Pancreas (tissue), 10 donors: ENCODE results near the gene ACAP3. TPM values are rescaled to one million over a fixed set of nuclear protein-coding genes. Genes with fewer than 3 reads are reported as not detected.

Experiments used
- ATAC-seq, 4 donors: fragments of 200-7000 bp; cut with Tn5 transposase; one replicate each; pipeline versions ENCODE4 v1.8.0 to v1.9.1; 2020; ENCODE audit warnings: mild to moderate bottlenecking in 4 of 4, moderate library complexity in 4 of 4
- DNase-seq, 6 donors: peaks; one replicate each; pipeline ENCODE4 v3.0.0-alpha.2; 2020
- FAIRE-seq: peaks from 2 replicates; lab custom pipeline; 2012; peaks lifted over from hg19 to GRCh38; lab: Jason Lieb, UNC
- H3K27ac ChIP-seq, 4 donors: fragments of 200-600 bp; sonication (generic); 1 replicate in 3 of 4; 2 replicates in 1 of 4; pipeline versions ENCODE4 v1.5.0 to v1.8.0; 2020
- H3K27me3 ChIP-seq, 4 donors: fragments of 200-600 bp; one replicate each; pipeline ENCODE4 v1.8.0; 2021
- H3K36me3 ChIP-seq, 3 donors: fragments of 200-600 bp; sonication (generic) in 1 of 3; one replicate each; pipeline versions ENCODE4 v1.5.0 to v1.8.0; 2020 to 2021
- H3K4me1 ChIP-seq, 3 donors: fragments of 200-600 bp; one replicate each; pipeline ENCODE4 v1.8.0; 2021
- H3K4me3 ChIP-seq, 4 donors: fragments of 200-600 bp; sonication (generic) in 2 of 4; one replicate each; pipeline versions ENCODE4 v1.5.0 to v1.8.0; 2020 to 2021
- H3K9me3 ChIP-seq, 4 donors: fragments of 200-600 bp; one replicate each; pipeline ENCODE4 v1.8.0; 2021
- CTCF ChIP-seq, 4 donors: fragments of 200-600 bp; sonication (generic) in 3 of 4; IDR thresholded peaks; one replicate each; pipeline versions ENCODE4 v1.5.0 to v1.8.0; 2021; ENCODE audit warnings: antibody characterized with exemption in 4 of 4
- WGBS, 2 donors: extraction: QIAGEN DNeasy Blood & Tissue Kit; methylation state at CpG; one replicate each; pipeline ENCODE4 v1.1.7; 2013; 5-methylcytosine and 5-hydroxymethylcytosine counted together
- intact Hi-C, 3 donors: fragments of 100-400 bp; cut with DNase I; formaldehyde crosslinking; loops; one replicate each; pipeline versions ENCODE4 v1.11.1 to v1.14.2; 2022
- polyA plus RNA-seq, 2 donors: library from polyadenylated mRNA; stranded (reverse); fragments of 200-250 nt; gene quantifications; one replicate each; pipeline ENCODE4 v1.2.3, GENCODE V29; 2013
- total RNA-seq, 6 donors: library from RNA; stranded (reverse); fragmentation: NEBNext Ultra II Directional in 4 of 6; extraction: Animal tissue kit (Norgen Biotek cat#: 25700) in 4 of 6; gene quantifications; one replicate each; pipeline versions ENCODE4 v1.2.1 to v1.2.4, GENCODE V29; 2021 to 2023
- donor health status: healthy with polysubstance abuse.
- donor health status: DM: no; HTN: no; CAD: no; lungs with moderate emphysema.
- donor health status: DM: no; HTN: no; CAD: no.
- donor health status: control.
- donor health status: control.
- donor health status: Bipolar disorder and iron deficiency.
- donor health status: DM: yes; HTN: yes; CAD: no.
- donor health status: DM: no; HTN: no; CAD: no.
- donor health status: DM: no; HTN: no; CAD: no.
- donor health status: DM: yes; HTN: yes; CAD: no.

Gene ACAP3
- total and polyA plus RNA-seq, 8 donors: 15.2 to 133 (median 21.4) TPM

DNA sequence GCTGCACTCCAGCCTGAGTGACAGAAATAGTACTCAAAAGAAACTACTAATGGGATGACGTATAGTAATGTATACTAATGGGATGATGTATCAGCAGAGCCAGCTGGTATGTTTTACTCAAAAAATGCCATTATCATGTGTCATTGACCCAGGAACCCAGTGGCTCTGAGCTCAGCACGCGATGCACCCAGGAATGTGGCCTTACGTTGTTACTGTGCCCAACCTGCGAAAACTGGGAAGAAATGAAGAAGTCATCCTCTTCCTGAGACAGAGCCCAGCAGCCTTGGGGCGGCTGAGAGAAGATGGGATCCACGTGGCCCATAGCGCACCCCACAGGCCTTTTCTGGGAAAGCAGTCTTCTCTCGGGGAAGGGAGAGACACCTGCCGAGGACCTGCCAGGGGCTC is 42.9 kb downstream of the ACAP3 start:
- Histone ChIP-seq H3K36me3 (peaks cover 0 to 30% (median 13%) of the 10 kb centered on the region in 3 donors), H3K9me3 (no peaks in the 10 kb centered on the region), H3K4me3 (no peak overlapping the region), H3K4me1 (no peaks in the 10 kb centered on the region), H3K27ac (no peak overlapping the region), H3K27me3 (no peaks in the 10 kb centered on the region)
- ATAC-seq (no peak), DNase-seq (no peak), FAIRE-seq (no peak)
- 85 to 89% methylated on average over 10 of the region's 10 CpGs for WGBS, 2 donors
- intact Hi-C loops: no loop called here
- TF ChIP-seq CTCF (IDR thresholded peaks at IDR 0.05): no peak

- ATAC-seq (no peak), FAIRE-seq (no peak), DNase-seq (no peak)
- Histone ChIP-seq H3K27me3 (no peaks in the 10 kb centered on the region), H3K27ac (no peak overlapping the region), H3K36me3 (peaks cover 0 to 30% (median 13%) of the 10 kb centered on the region in 3 donors), H3K4me3 (no peak overlapping the region), H3K4me1 (no peaks in the 10 kb centered on the region), H3K9me3 (no peaks in the 10 kb centered on the region)
- WGBS, 2 donors: 86 to 92% methylated on average over 9 of the region's 9 CpGs
- intact Hi-C loops: no loop called here
- TF ChIP-seq CTCF (IDR thresholded peaks at IDR 0.05): no peak
Measured at GRCh38 chr1:1264026-1264425, 43.7 kb downstream of the ACAP3 start.

DNA sequence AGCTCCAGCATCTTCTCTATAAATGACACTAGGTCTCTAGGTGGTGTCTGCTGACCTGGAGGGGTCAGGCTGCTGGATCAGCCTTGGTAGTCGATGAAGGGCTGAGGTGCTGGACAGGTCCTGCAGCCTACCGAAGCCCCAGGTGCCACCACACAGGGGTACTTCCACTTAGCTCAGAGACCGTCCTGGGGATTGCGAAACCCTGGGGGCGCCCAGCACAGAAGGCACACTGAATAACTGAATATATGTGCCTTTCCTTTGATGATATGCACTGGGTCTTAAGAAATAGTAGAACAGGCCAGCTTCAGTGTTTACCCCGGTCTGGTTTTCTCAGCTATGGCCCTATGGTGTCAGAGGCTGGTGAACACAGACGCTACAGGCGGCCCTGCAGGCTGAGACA is 45.0 kb downstream of the ACAP3 start:
- no peak for TF ChIP-seq CTCF (IDR thresholded peaks at IDR 0.05)
- Histone ChIP-seq H3K4me1 (no peaks in the 10 kb centered on the region), H3K4me3 (no peak overlapping the region), H3K36me3 (peaks cover 0 to 30% (median 13%) of the 10 kb centered on the region in 3 donors), H3K27ac (no peak overlapping the region), H3K27me3 (no peaks in the 10 kb centered on the region), H3K9me3 (no peaks in the 10 kb centered on the region)
- 89 to 93% methylated on average over 8 of the region's 8 CpGs for WGBS, 2 donors
- DNase-seq: no peak
- no peak for ATAC-seq
- intact Hi-C loops: no loop called here
- FAIRE-seq: no peak

- no peak overlapping the region for H3K4me3 ChIP-seq
- intact Hi-C loops: no loop called here
- no peak overlapping the region for H3K27ac ChIP-seq
- ATAC-seq (no peak), FAIRE-seq (no peak), DNase-seq (no peak)
- H3K4me1 ChIP-seq: no peaks in the 10 kb centered on the region
- no peak for TF ChIP-seq CTCF (IDR thresholded peaks at IDR 0.05)
- no peaks in the 10 kb centered on the region for H3K27me3 ChIP-seq
- WGBS, 2 donors: 95 to 96% methylated on average over 16 to 17 of the region's 17 CpGs
- H3K9me3 ChIP-seq: no peaks in the 10 kb centered on the region
- H3K36me3 ChIP-seq: peaks cover 0 to 25% (median 13%) of the 10 kb centered on the region in 3 donors
Measured at GRCh38 chr1:1262071-1262470, 45.7 kb downstream of the ACAP3 start.

DNA sequence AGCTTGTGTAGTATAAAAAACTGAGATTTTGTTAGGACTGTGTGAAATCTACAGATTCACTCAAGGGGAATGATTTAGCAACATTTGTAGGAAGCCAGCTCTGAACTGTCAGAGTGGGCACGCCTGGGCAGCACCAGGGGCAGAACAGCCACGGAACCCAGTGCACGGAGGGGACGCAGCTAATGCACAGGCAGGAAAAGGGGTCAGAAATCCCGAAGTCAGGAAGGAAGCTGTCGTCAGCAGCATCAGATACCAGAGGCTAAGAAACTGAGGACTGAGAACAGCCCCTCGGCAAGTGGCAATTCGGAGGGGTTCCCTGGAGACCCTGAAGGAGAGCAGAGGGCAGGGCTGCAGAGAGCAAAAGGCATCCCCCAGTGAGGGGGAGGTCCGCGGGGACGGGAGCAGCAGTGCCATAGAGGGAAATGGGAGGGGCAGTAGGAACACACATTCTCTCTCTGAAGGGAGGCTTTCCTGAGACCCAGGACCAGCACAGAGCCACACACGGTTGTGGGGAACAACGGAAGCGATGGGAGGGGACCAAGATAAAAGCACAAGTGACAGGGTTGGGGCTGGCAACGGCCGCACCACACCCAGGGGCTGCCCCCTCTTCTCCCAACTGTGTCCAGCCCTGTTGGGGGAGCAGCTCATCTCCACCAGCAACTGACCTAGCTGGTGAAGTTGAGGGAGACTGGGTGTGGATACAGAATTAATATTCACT is 46.7 kb downstream of the ACAP3 start:
- intact Hi-C loops: no loop called here
- 83 to 85% methylated on average over 16 of the region's 16 CpGs for WGBS, 2 donors
- no peak for TF ChIP-seq CTCF (IDR thresholded peaks at IDR 0.05)
- H3K27me3 ChIP-seq: no peaks in the 10 kb centered on the region
- H3K4me1 ChIP-seq: no peaks in the 10 kb centered on the region
- DNase-seq (no peak), FAIRE-seq (no peak), ATAC-seq (no peak)
- no peaks in the 10 kb centered on the region for H3K9me3 ChIP-seq
- H3K27ac ChIP-seq: no peak overlapping the region
- peaks cover 0 to 36% (median 18%) of the 10 kb centered on the region in 3 donors for H3K36me3 ChIP-seq
- no peak overlapping the region for H3K4me3 ChIP-seq
